Measurements from ENCODE around the gene MAMDC4. TPM values are rescaled to one million over a fixed set of nuclear protein-coding genes. Genes with fewer than 3 reads are reported as not detected.

MAMDC4 gene
- total RNA-seq, 2 experiments from 2014 or later: 18.5 to 19.1 TPM

DNA sequence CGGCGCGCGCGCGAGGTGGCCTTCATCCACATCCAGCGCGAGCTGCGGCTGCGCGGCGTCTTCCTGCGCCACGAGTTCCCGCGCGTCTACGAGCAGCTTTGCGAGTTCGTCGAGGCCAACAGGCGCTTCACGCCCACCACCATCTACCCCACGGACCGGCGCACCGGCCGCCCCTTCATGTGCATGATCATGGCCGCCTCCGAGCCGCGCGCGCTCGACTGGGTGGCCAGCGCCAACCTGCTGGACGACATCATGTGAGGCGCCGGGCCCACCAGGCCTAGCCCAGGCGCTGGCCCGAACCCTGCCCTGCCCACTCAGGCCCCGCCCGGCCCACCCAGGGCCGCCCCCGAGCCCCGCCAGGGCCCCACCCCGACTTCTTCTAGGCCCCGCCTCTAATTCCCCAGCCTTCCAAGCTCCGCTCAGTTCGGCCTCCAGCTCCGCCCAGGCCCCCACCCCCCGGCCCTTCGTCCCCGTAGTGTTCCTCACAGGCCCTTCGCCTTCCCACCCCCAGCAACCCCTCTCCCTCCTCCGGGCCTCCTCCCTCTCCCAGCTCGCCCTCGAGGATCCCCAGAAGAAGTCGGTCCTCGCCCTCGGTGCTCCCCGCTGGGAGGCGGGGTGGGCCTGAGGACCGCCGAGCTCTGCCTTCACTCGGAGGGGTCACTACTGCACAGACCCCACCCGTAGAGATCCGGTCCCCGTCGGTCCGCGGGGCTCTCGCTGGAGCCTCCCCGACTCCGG is 4.9 kb upstream of the MAMDC4 start:
- ChIA-PET POLR2A (interaction anchor here (0.9 to 2.6 kb wide), 6 partner anchors 15 to 104 kb away, joined by 3 to 8 read pairs (median 4); partner anchors contain the start of gene RABL6), CTCF (interaction anchor here (1.0 to 1.6 kb wide), 3 partner anchors 14 to 37 kb away, joined by 3 to 6 read pairs (median 4); no protein-coding TSS in a partner anchor)
- peaks cover 13% of the 10 kb centered on the region for H3K4me1 Mint-ChIP-seq (ENCODE audit: low read depth)
- H3K4me3 Mint-ChIP-seq: peak overlapping the region; percentile 92
- ATAC-seq (no peak), DNase-seq (no peak)
- peak overlapping the region; percentile 71 for H3K27ac Mint-ChIP-seq
- H3K27me3 Mint-ChIP-seq: peaks cover 17% of the 10 kb centered on the region
- TF ChIP-seq, protein P1, sequence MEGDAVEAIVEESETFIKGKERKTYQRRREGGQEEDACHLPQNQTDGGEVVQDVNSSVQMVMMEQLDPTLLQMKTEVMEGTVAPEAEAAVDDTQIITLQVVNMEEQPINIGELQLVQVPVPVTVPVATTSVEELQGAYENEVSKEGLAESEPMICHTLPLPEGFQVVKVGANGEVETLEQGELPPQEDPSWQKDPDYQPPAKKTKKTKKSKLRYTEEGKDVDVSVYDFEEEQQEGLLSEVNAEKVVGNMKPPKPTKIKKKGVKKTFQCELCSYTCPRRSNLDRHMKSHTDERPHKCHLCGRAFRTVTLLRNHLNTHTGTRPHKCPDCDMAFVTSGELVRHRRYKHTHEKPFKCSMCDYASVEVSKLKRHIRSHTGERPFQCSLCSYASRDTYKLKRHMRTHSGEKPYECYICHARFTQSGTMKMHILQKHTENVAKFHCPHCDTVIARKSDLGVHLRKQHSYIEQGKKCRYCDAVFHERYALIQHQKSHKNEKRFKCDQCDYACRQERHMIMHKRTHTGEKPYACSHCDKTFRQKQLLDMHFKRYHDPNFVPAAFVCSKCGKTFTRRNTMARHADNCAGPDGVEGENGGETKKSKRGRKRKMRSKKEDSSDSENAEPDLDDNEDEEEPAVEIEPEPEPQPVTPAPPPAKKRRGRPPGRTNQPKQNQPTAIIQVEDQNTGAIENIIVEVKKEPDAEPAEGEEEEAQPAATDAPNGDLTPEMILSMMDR (IDR thresholded peaks at IDR 0.05): no peak
- no peaks in the 10 kb centered on the region for H3K9me3 Mint-ChIP-seq
- intact Hi-C loops (cut with micrococcal nuclease): loop anchor here (5.0 kb wide), 1 partner anchor 55 kb away; no protein-coding TSS in a partner anchor
- H3K36me3 Mint-ChIP-seq (ENCODE audit: low read depth): peaks cover 11% of the 10 kb centered on the region

DNA sequence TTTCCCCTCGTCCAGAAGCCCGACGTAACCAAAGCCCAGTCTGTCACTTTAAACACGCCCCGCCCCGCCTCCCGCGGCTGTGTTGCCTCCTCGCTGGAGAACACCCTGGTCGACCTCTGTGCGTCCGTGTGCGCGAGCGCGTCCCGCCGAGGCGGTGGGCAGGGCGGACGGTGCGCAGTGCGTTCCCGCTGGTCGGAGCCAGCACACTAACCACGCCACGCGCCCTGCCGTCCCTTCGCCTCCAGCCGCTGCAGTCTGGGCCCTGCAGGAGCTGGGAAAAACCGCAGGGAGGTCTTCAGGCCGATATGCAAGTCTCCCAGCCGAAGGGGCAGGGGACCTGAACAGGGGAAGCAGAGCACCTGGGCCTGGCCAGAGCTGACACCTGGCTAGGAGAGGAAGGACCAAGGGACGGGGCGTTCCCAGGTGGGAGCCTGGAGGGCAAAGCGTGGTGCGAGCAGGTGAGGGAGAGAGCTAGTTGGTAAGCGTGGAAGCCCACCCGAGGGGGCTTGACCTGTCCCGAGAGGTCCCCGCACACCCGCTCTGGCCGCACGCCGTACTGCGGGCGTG is 4.2 kb upstream of the MAMDC4 start:
- Mint-ChIP-seq H3K36me3 (ENCODE audit: low read depth) (peaks cover 11% of the 10 kb centered on the region), H3K4me1 (ENCODE audit: low read depth) (peaks cover 11% of the 10 kb centered on the region), H3K27ac (peak overlapping the region; percentile 71), H3K4me3 (peak overlapping the region; percentile 92), H3K9me3 (no peaks in the 10 kb centered on the region), H3K27me3 (peaks cover 17% of the 10 kb centered on the region)
- DNase-seq (peak; percentile 95), ATAC-seq (peak; percentile 34)
- ChIA-PET CTCF (interaction anchor here (1.0 to 1.6 kb wide), 4 partner anchors 14 to 187 kb away, joined by 3 to 6 read pairs (median 4); no protein-coding TSS in a partner anchor), POLR2A (interaction anchor here (0.7 to 2.6 kb wide), 10 partner anchors 11 to 145 kb away, joined by 3 to 8 read pairs (median 3); no protein-coding TSS in a partner anchor)
- TF ChIP-seq, protein P1 (IDR thresholded peaks at IDR 0.05): no peak
- intact Hi-C loops (cut with micrococcal nuclease): loop anchor here (5.0 kb wide), 1 partner anchor 54 kb away; no protein-coding TSS in a partner anchor

DNA sequence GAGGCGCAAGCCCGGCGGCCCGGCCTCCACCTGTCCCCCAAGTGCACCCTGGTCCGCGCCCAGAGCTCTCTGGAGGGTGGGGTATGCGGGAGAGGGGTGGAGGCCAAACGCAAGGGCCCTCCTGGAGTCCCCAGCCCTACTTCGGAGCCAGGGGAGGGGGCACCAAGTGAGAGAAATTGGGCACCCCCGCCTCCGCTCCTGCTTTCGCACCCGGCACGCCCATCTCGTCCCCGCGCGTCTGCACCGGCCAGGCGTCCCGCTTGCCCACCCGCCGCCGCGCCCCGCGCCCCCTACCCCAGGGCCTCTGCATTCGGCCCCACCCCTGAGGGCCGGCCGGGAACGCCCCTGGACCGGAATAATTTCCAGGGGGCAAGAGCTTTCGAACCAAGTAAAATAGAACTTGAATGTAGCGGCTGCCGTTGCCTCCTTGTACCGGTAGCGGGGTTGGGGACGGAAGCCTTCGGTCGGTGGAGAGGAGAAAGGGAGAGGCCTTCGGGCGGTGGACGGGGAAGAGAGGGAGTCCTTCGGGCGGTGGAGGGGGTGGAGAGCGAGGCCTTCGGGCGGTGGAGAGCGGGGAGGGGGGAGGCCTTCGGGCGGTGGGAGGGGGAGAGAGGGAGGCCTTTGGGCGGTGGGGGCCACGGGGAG is 3.6 kb upstream of the MAMDC4 start:
- DNase-seq: peak; percentile 66
- Mint-ChIP-seq H3K4me1 (ENCODE audit: low read depth) (peaks cover 9% of the 10 kb centered on the region), H3K4me3 (peak overlapping the region; percentile 92), H3K27me3 (peaks cover 17% of the 10 kb centered on the region), H3K27ac (peak overlapping the region; percentile 93), H3K36me3 (ENCODE audit: low read depth) (peaks cover 11% of the 10 kb centered on the region), H3K9me3 (no peaks in the 10 kb centered on the region)
- intact Hi-C loops (cut with micrococcal nuclease): loop anchor here (5.0 kb wide), 1 partner anchor 54 kb away; no protein-coding TSS in a partner anchor
- TF ChIP-seq, protein P1 (IDR thresholded peaks at IDR 0.05): no peak
- peak; percentile 7 for ATAC-seq
- CTCF ChIA-PET: interaction anchor here (1.2 to 1.3 kb wide), 2 partner anchors 33 to 187 kb away, joined by 4 to 6 read pairs; no protein-coding TSS in a partner anchor
- POLR2A ChIA-PET: interaction anchor here (0.7 to 2.6 kb wide), 10 partner anchors 10 to 145 kb away, joined by 3 to 8 read pairs (median 3); no protein-coding TSS in a partner anchor

DNA sequence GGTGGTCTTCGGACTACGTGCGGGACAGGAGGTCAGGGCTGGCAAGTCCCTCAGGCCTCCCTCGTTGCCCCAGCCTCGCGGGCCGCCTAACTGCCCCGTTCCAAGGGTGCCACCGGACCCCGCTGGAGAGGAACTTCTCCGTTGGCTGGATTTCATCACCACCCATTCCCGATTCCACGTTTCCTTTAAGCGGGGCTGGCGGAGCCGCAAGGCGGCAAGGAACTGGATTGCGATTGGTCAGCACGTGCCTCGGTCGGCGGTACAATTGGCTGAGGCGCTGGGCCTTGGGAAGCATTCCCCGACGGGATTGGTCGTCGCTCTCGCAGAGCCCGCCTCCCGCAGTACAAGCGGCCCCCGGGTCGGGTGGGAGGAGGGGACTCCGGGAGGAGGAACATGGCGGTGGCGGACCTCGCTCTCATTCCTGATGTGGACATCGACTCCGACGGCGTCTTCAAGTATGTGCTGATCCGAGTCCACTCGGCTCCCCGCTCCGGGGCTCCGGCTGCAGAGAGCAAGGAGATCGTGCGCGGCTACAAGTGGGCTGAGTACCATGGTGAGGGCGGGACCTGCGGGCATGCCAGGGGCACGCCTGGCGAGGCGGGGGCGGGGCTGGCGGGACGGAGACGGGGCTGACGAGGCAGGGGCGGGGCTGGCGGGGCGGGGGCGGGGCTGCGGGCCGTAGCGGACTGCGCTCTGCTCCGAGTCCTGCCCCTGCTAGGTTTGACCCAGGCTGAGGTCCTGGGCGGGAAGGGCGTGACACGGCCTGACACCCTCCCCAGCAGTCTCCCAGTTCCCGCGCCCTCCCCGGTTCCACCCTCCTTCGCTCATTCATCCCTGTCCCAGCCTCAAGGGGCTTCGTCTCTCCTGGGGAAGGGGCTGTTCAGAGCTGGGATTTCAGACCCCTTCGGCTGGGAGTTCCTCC is 2.8 kb upstream of the MAMDC4 start, which contains the start of gene PHPT1:
Gene PHPT1 (plus strand): TSS at position 372 of the 922 bp plus-strand sequence. CDS start 22 bp downstream, at position 394.
- H3K27ac Mint-ChIP-seq: peak within 1 kb of the TSS; percentile 93
- H3K36me3 Mint-ChIP-seq (ENCODE audit: low read depth): peaks cover 11% of the 10 kb centered on the region
- H3K9me3 Mint-ChIP-seq: no peaks in the 10 kb centered on the region
- DNase-seq (peak; percentile 98), ATAC-seq (peak; percentile 92)
- TF ChIP-seq, protein P1 (IDR thresholded peaks at IDR 0.05): no peak
- ChIA-PET CTCF (interaction anchor here (1.3 kb wide), 1 partner anchor 186 kb away, joined by 4 read pairs; no protein-coding TSS in a partner anchor), POLR2A (interaction anchor here (1.0 to 2.6 kb wide), 5 partner anchors 10 to 13 kb away, joined by 3 to 8 read pairs (median 4); no protein-coding TSS in a partner anchor)
- H3K27me3 Mint-ChIP-seq: peaks cover 16% of the 10 kb centered on the region
- intact Hi-C loops (cut with micrococcal nuclease): loop anchor here (5.0 kb wide), 1 partner anchor 53 kb away; no protein-coding TSS in a partner anchor
- H3K4me1 Mint-ChIP-seq (ENCODE audit: low read depth): peaks cover 7% of the 10 kb centered on the region
- H3K4me3 Mint-ChIP-seq: peak within 1 kb of the TSS; percentile 92
